ENCODE results near the gene PLK1.

GRCh38 chr16:23710504-23710903 is 31.8 kb downstream of the PLK1 start:
- TF ChIP-seq CTCF (IDR thresholded peaks at IDR 0.05) = no peak
- TF ChIP-seq EP300 (IDR thresholded peaks at IDR 0.05) = no peak
- no peak for TF ChIP-seq POLR2AphosphoS5 (IDR thresholded peaks at IDR 0.05)
- TF ChIP-seq POLR2A (IDR thresholded peaks at IDR 0.05) = no peak
